ENCODE results near the gene MSTN. TPM values are rescaled to one million over a fixed set of nuclear protein-coding genes. Genes with fewer than 3 reads are reported as not detected.

Gene MSTN
- total RNA-seq, 2 donors from 2014 or later = not detected

DNA sequence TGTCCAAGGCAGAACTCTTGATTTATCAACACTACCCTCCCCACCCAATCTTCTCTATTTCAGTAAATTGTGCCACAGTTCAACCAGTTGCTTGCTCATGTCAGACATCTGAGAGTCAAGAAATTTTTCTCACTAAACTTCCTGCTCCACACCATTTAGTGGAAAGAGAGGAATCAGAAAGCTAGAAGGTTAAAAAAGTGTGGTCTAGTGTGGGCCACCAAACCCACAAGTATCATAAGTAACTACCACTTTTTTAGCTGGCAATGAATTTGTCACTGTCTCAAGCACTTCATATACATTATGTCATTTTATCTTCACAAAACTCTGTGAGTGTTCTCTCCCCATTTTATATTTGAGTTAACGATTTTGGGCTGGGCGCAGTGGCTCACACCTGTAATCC is 16.6 kb upstream of the MSTN start:
- no peaks in the 10 kb centered on the region for H3K9me3 Mint-ChIP-seq

DNA sequence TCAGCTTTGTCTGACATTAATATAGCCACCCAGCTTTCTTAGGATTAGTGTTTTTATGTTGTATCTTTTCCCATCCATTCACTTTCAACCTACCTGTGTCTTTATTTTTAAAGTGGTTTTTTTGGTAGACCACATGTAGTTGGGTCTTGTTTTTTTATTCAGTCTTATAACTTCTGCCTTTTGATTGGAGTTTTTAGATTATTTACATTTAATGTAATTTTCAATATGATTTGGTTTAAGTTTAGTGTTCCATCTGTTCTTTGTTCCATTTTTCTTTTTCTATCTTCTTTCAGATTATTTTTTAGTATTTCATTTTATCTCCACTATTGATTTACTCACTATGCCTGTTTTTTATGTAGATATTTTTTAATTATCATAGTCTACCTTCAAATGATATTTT is 13.1 kb upstream of the MSTN start:
- H3K4me3 Mint-ChIP-seq = no peak overlapping the region
- no peaks in the 10 kb centered on the region for H3K4me1 ChIP-seq (ENCODE audit: control insufficient read depth, insufficient read depth, low read length)
- no peaks in the 10 kb centered on the region for H3K36me3 Mint-ChIP-seq (ENCODE audit: low read depth)
- no peaks in the 10 kb centered on the region for H3K9me3 ChIP-seq (ENCODE audit: control insufficient read depth, low read length)
- H3K27me3 Mint-ChIP-seq (ENCODE audit: insufficient read depth) = no peaks in the 10 kb centered on the region
- H3K9ac ChIP-seq (ENCODE audit: extremely low read depth, low read length, poor library complexity, severe bottlenecking) = no peak overlapping the region
- no peaks in the 10 kb centered on the region for H3K36me3 ChIP-seq (ENCODE audit: control insufficient read depth, insufficient read depth, low read length)
- TF ChIP-seq, protein P1, sequence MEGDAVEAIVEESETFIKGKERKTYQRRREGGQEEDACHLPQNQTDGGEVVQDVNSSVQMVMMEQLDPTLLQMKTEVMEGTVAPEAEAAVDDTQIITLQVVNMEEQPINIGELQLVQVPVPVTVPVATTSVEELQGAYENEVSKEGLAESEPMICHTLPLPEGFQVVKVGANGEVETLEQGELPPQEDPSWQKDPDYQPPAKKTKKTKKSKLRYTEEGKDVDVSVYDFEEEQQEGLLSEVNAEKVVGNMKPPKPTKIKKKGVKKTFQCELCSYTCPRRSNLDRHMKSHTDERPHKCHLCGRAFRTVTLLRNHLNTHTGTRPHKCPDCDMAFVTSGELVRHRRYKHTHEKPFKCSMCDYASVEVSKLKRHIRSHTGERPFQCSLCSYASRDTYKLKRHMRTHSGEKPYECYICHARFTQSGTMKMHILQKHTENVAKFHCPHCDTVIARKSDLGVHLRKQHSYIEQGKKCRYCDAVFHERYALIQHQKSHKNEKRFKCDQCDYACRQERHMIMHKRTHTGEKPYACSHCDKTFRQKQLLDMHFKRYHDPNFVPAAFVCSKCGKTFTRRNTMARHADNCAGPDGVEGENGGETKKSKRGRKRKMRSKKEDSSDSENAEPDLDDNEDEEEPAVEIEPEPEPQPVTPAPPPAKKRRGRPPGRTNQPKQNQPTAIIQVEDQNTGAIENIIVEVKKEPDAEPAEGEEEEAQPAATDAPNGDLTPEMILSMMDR (conservative IDR thresholded peaks at IDR 0.05) = no peak
- no peak overlapping the region for H3K27ac Mint-ChIP-seq
- no peak overlapping the region for H3K4me3 ChIP-seq (ENCODE audit: low read length)
- no peaks in the 10 kb centered on the region for H3K9me3 Mint-ChIP-seq
- H3K27me3 ChIP-seq (ENCODE audit: control insufficient read depth, insufficient read depth, low read length, poor library complexity, severe bottlenecking) = no peaks in the 10 kb centered on the region
- no peak for DNase-seq
- H3K27ac ChIP-seq (ENCODE audit: low read depth, low read length) = no peak overlapping the region
- H3K4me1 Mint-ChIP-seq = no peaks in the 10 kb centered on the region

More for the DNA sequence above, 16.6 kb upstream of the MSTN start:
- no peak overlapping the region for H3K4me3 Mint-ChIP-seq
- no peaks in the 10 kb centered on the region for H3K36me3 ChIP-seq (ENCODE audit: control insufficient read depth, insufficient read depth, low read length)
- H3K4me3 ChIP-seq (ENCODE audit: low read length) = no peak overlapping the region
- no peaks in the 10 kb centered on the region for H3K27me3 Mint-ChIP-seq (ENCODE audit: insufficient read depth)
- no peak for DNase-seq
- H3K9me3 ChIP-seq (ENCODE audit: control insufficient read depth, low read length) = no peaks in the 10 kb centered on the region
- H3K27ac ChIP-seq (ENCODE audit: low read depth, low read length) = no peak overlapping the region
- no peak overlapping the region for H3K9ac ChIP-seq (ENCODE audit: extremely low read depth, low read length, poor library complexity, severe bottlenecking)
- TF ChIP-seq, protein P1 (conservative IDR thresholded peaks at IDR 0.05) = no peak
- H3K27ac Mint-ChIP-seq = no peak overlapping the region
- H3K36me3 Mint-ChIP-seq (ENCODE audit: low read depth) = no peaks in the 10 kb centered on the region
- no peaks in the 10 kb centered on the region for H3K4me1 Mint-ChIP-seq
- no peaks in the 10 kb centered on the region for H3K4me1 ChIP-seq (ENCODE audit: control insufficient read depth, insufficient read depth, low read length)
- no peaks in the 10 kb centered on the region for H3K27me3 ChIP-seq (ENCODE audit: control insufficient read depth, insufficient read depth, low read length, poor library complexity, severe bottlenecking)
- 85 to 94% methylated on average over 2 of the region's 2 CpGs for WGBS, 2 experiments (ENCODE audit: insufficient coverage in 1 of 2, insufficient read length in 1 of 2)

DNA sequence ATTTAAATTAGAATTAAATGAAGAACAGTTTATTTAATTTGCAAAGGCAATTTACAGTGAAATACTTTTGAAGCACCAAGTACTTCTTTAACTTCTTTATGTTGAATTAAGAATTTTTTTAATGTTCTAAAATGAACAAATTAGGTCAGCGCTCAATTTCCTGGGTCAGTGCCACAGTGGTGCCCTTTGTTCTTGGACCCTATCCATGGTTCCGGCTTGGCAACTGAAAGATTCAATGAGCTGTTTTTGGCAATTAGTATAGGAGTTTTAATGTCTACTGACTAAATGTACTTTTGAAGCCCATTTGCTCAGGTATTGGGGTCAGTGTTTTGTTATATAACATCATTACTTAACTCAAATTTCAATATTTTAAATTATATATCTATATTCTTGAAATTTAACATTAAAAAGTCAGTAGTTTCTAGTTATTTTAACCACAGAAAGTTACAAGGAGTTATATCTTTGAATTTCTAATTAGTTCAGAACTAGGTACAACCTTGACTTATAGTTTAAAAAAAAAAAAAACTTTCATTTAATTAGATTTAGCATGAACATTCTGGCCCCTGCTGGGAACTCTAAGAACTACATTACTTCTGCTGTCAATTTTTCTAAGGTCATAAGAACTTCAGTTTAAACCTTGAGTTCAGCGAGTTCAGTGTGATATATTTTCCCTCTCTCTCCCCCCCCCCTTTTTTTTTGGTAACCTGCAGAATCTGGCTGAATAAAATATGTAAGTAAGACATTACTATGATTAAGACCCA is 7.6 kb upstream of the MSTN start:
- Histone ChIP-seq H3K27me3 (ENCODE audit: control insufficient read depth, insufficient read depth, low read length, poor library complexity, severe bottlenecking) (no peaks in the 10 kb centered on the region), H3K36me3 (ENCODE audit: control insufficient read depth, insufficient read depth, low read length) (no peaks in the 10 kb centered on the region), H3K4me1 (ENCODE audit: control insufficient read depth, insufficient read depth, low read length) (no peaks in the 10 kb centered on the region), H3K9ac (ENCODE audit: extremely low read depth, low read length, poor library complexity, severe bottlenecking) (no peak overlapping the region), H3K4me3 (ENCODE audit: low read length) (no peak overlapping the region), H3K27ac (ENCODE audit: low read depth, low read length) (no peak overlapping the region), H3K9me3 (ENCODE audit: control insufficient read depth, low read length) (no peaks in the 10 kb centered on the region)
- Mint-ChIP-seq H3K4me1 (no peaks in the 10 kb centered on the region), H3K27ac (no peak overlapping the region), H3K36me3 (ENCODE audit: low read depth) (no peaks in the 10 kb centered on the region), H3K27me3 (ENCODE audit: insufficient read depth) (no peaks in the 10 kb centered on the region), H3K4me3 (no peak overlapping the region), H3K9me3 (no peaks in the 10 kb centered on the region)
- DNase-seq = no peak
- WGBS, 2 experiments (ENCODE audit: insufficient coverage in 1 of 2, insufficient read length in 1 of 2) = 79% methylated on average over 3 of the region's 3 CpGs; no CpG with 5 or more reads in 1 of the 2 experiments
- TF ChIP-seq, protein P1 (conservative IDR thresholded peaks at IDR 0.05) = peak; percentile 82
